Measurements from ENCODE around the gene NIPAL1.

- no peak for TF ChIP-seq CTCF (IDR thresholded peaks at IDR 0.05)
- no peak for TF ChIP-seq POLR2A (IDR thresholded peaks at IDR 0.05)
Measured at GRCh38 chr4:48032721-48033120, 16.1 kb downstream of the NIPAL1 start.
